H9 (cell line): ENCODE measurements around the gene NDUFB11. TPM values are rescaled to one million over a fixed set of nuclear protein-coding genes. Genes with fewer than 3 reads are reported as not detected.
A peak's percentile ranks its signal among the peaks of the same experiment; 100 is the strongest.

Experiments
- DNase-seq: peaks from one replicate; pipeline ENCODE4 v3.0.0-alpha.2; 2017
- H2AFZ ChIP-seq: one replicate; pipeline ENCODE4 v1.6.1; 2013; ENCODE audit warnings: mild to moderate bottlenecking, low read length, control low read depth, moderate library complexity
- H2AK5ac ChIP-seq: 2 replicates; pipeline ENCODE4 v1.6.1; 2013; ENCODE audit warnings: low read length, control low read depth, mixed read lengths; ENCODE audit not compliant: insufficient read length
- H2BK120ac ChIP-seq: one replicate; pipeline ENCODE4 v1.6.1; 2013; ENCODE audit warnings: low read depth, mild to moderate bottlenecking, low read length, control low read depth, inconsistent platforms; ENCODE audit not compliant: poor library complexity, severe bottlenecking
- H2BK12ac ChIP-seq: 2 replicates; pipeline ENCODE4 v1.6.1; 2013; ENCODE audit warnings: low read length, control low read depth, mixed read lengths, low read depth; ENCODE audit not compliant: insufficient read length
- H2BK15ac ChIP-seq: 2 replicates; pipeline ENCODE4 v1.6.1; 2013; ENCODE audit warnings: low read depth, low read length, control low read depth
- H2BK20ac ChIP-seq: one replicate; pipeline ENCODE4 v1.6.1; 2013; ENCODE audit warnings: low read depth, mild to moderate bottlenecking, low read length, control low read depth, inconsistent platforms; ENCODE audit not compliant: poor library complexity, severe bottlenecking
- H2BK5ac ChIP-seq: 2 replicates; pipeline ENCODE4 v1.6.1; 2013; ENCODE audit warnings: low read length, control low read depth, mixed read lengths; ENCODE audit not compliant: insufficient read length
- H3K14ac ChIP-seq: 2 replicates; pipeline ENCODE4 v1.6.1; 2013; ENCODE audit warnings: low read length, control low read depth; ENCODE audit not compliant: insufficient read depth
- H3K18ac ChIP-seq: 2 replicates; pipeline ENCODE4 v1.6.1; 2013; ENCODE audit warnings: low read depth, mild to moderate bottlenecking, mixed read lengths, low read length, control low read depth; ENCODE audit not compliant: insufficient read length
- H3K23ac ChIP-seq: 2 replicates; pipeline ENCODE4 v1.6.1; 2013; ENCODE audit warnings: low read length, control low read depth, mixed read lengths, low read depth; ENCODE audit not compliant: insufficient read length
- H3K23me2 ChIP-seq: 2 replicates; pipeline ENCODE4 v1.6.1; 2013; ENCODE audit warnings: low read depth, mild to moderate bottlenecking, mixed read lengths, low read length, control low read depth; ENCODE audit not compliant: insufficient read length, poor library complexity, severe bottlenecking
- H3K27ac ChIP-seq: 2 replicates; pipeline ENCODE4 v1.5.1; 2013; ENCODE audit warnings: low read length, control low read depth, mixed read lengths, low read depth; ENCODE audit not compliant: insufficient read length
- H3K27me3 ChIP-seq: 2 replicates; pipeline ENCODE4 v1.6.1; 2013; ENCODE audit warnings: low read length, control low read depth, inconsistent platforms; ENCODE audit not compliant: insufficient read depth
- H3K4ac ChIP-seq: 2 replicates; pipeline ENCODE4 v1.6.1; 2013; ENCODE audit warnings: low read depth, mild to moderate bottlenecking, control low read depth, inconsistent platforms, low read length, moderate library complexity
- H3K4me1 ChIP-seq: 2 replicates; pipeline ENCODE4 v1.6.1; 2013; ENCODE audit warnings: low read length, control low read depth, inconsistent platforms; ENCODE audit not compliant: insufficient read depth
- H3K4me2 ChIP-seq: 2 replicates; pipeline ENCODE4 v1.6.1; 2013; ENCODE audit warnings: low read length, control low read depth, mixed read lengths; ENCODE audit not compliant: insufficient read length, insufficient read depth
- H3K56ac ChIP-seq: 2 replicates; pipeline ENCODE4 v1.6.1; 2013; ENCODE audit warnings: low read depth, mild to moderate bottlenecking, mixed read lengths, low read length, control low read depth; ENCODE audit not compliant: insufficient read length
- H3K79me1 ChIP-seq: 2 replicates; pipeline ENCODE4 v1.6.1; 2013; ENCODE audit warnings: low read depth, mild to moderate bottlenecking, moderate library complexity, low read length, control low read depth, inconsistent platforms; ENCODE audit not compliant: insufficient read depth, poor library complexity, severe bottlenecking
- H3K79me2 ChIP-seq: 2 replicates; pipeline ENCODE4 v1.6.1; 2013; ENCODE audit warnings: low read length, control low read depth, inconsistent platforms; ENCODE audit not compliant: insufficient read depth
- H3K9ac ChIP-seq: 2 replicates; pipeline ENCODE4 v1.6.1; 2013; ENCODE audit warnings: low read length, control low read depth, mixed read lengths; ENCODE audit not compliant: insufficient read length; ENCODE audit errors: extremely low read depth
- H3K9me3 ChIP-seq: one replicate; pipeline ENCODE4 v1.6.1; 2013; ENCODE audit warnings: low read depth, low read length, inconsistent platforms; ENCODE audit not compliant: control insufficient read depth
- H3T11ph ChIP-seq: one replicate; pipeline ENCODE4 v1.6.1; 2013; ENCODE audit warnings: mild to moderate bottlenecking, low read length, control low read depth, inconsistent platforms
- H4K20me1 ChIP-seq: one replicate; pipeline ENCODE4 v1.6.1; 2013; ENCODE audit not compliant: control insufficient read depth, insufficient read length, insufficient read depth
- H4K5ac ChIP-seq: 2 replicates; pipeline ENCODE4 v1.6.1; 2013; ENCODE audit warnings: low read depth, mild to moderate bottlenecking, mixed read lengths, low read length, control low read depth; ENCODE audit not compliant: insufficient read length
- H4K8ac ChIP-seq: replicated peaks from 2 replicates; pipeline ENCODE4 v1.6.1; 2013; ENCODE audit warnings: low read length, control low read depth, mixed read lengths, low read depth; ENCODE audit not compliant: insufficient read length
- H4K91ac ChIP-seq: 2 replicates; pipeline ENCODE4 v1.6.1; 2013; ENCODE audit warnings: low read depth, mild to moderate bottlenecking, moderate library complexity, mixed read lengths, low read length, control low read depth; ENCODE audit not compliant: insufficient read length
- H3K27ac Mint-ChIP-seq, 3 experiments: 2 replicates in 2 of 3; 3 replicates in 1 of 3; pipeline ENCODE4 v1.8.0; 2020 to 2021; ENCODE audit warnings: mixed read lengths in 3 of 3, mild to moderate bottlenecking in 1 of 3, moderate library complexity in 1 of 3
- H3K27me3 Mint-ChIP-seq: 2 replicates; pipeline ENCODE4 v1.8.0; 2021; ENCODE audit warnings: low read depth, mild to moderate bottlenecking, moderate library complexity, mixed read lengths
- H3K36me3 Mint-ChIP-seq, 3 experiments: 2 replicates in 2 of 3; 3 replicates in 1 of 3; pipeline ENCODE4 v1.8.0; 2020 to 2021; ENCODE audit warnings: low read depth in 3 of 3, mixed read lengths in 3 of 3; ENCODE audit not compliant: insufficient read depth in 1 of 3
- H3K4me1 Mint-ChIP-seq, 2 experiments: 2 replicates each; pipeline ENCODE4 v1.8.0; 2020; ENCODE audit warnings: mixed read lengths in 2 of 2
- H3K4me3 Mint-ChIP-seq, 2 experiments: 2 replicates in 1 of 2; 3 replicates in 1 of 2; pipeline ENCODE4 v1.8.0; 2020 to 2021; ENCODE audit warnings: mild to moderate bottlenecking in 2 of 2, mixed read lengths in 2 of 2, moderate library complexity in 1 of 2
- H3K9me3 Mint-ChIP-seq, 2 experiments: 2 replicates in 1 of 2; 3 replicates in 1 of 2; pipeline ENCODE4 v1.8.0; 2020; ENCODE audit warnings: mild to moderate bottlenecking in 2 of 2, mixed read lengths in 2 of 2, moderate library complexity in 1 of 2
- CTCF ChIP-seq: fragments of 200-600 bp; sonication (generic); conservative IDR thresholded peaks from 3 replicates; pipeline ENCODE4 v1.8.0; 2021; ENCODE audit warnings: antibody characterized with exemption, mild to moderate bottlenecking
- WGBS: extraction: QIAGEN DNeasy Blood & Tissue Kit; methylation state at CpG from one replicate; pipeline ENCODE4 v1.1.7; 2013; ENCODE audit warnings: missing lambda C conversion rate, low lambda C conversion rate, mixed read lengths; ENCODE audit not compliant: insufficient read length; ENCODE audit errors: extremely low coverage; 5-methylcytosine and 5-hydroxymethylcytosine counted together
- total RNA-seq: library from RNA; stranded (reverse); gene quantifications from 2 replicates; pipeline ENCODE4 v1.2.1, GENCODE V29; 2021

The NDUFB11 gene
- total RNA-seq, 1 experiment from 2014 or later, result 100 TPM

GRCh38 chrX:47129899-47130358, 14.6 kb downstream of the NDUFB11 start:
- Histone ChIP-seq H2BK12ac (no peak overlapping the region), H3K79me1 (no peaks in the 10 kb centered on the region), H3K27ac (no peak overlapping the region), H3K9ac (no peak overlapping the region), H2AFZ (no peak overlapping the region), H3K4ac (no peak overlapping the region), H2BK20ac (no peak overlapping the region), H3K56ac (no peak overlapping the region), H2BK5ac (no peak overlapping the region), H3K4me1 (no peaks in the 10 kb centered on the region), H4K91ac (no peak overlapping the region), H3K4me2 (peak overlapping the region; percentile 63), H4K8ac (no peak overlapping the region), H3K79me2 (no peaks in the 10 kb centered on the region), H3K9me3 (peaks cover 14% of the 10 kb centered on the region), H3K23me2 (no peaks in the 10 kb centered on the region), H4K20me1 (no peaks in the 10 kb centered on the region), H4K5ac (no peak overlapping the region), H3K18ac (no peak overlapping the region), H3T11ph (no peak overlapping the region), H3K14ac (no peak overlapping the region), H2BK120ac (no peak overlapping the region), H2BK15ac (no peak overlapping the region), H2AK5ac (no peak overlapping the region), H3K27me3 (no peaks in the 10 kb centered on the region), H3K23ac (no peak overlapping the region)
- no peak for TF ChIP-seq CTCF
- Mint-ChIP-seq H3K4me3 (peak overlapping the region; percentile 93 to 94), H3K4me1 (no peaks in the 10 kb centered on the region), H3K9me3 (peaks cover 55 to 59% of the 10 kb centered on the region in 2 experiments), H3K27ac (no peak overlapping the region), H3K27me3 (no peaks in the 10 kb centered on the region; the same call in 1 of the 2 replicates), H3K36me3 (peaks cover 0 to 2% (median 0%) of the 10 kb centered on the region in 3 experiments; a peak in 1 of 7 replicates)
- no CpG with 5 or more reads among the region's 11 CpGs for WGBS
- no peak for DNase-seq
